Osteocyte (in vitro differentiated cells): Measurements from ENCODE around the gene HLA-DOB. TPM values are rescaled to one million over a fixed set of nuclear protein-coding genes. Genes with fewer than 3 reads are reported as not detected.

Source experiments
- DNase-seq: peaks from one replicate; pipeline ENCODE4 v3.0.0; 2021; ENCODE audit warnings: mixed read lengths; ENCODE audit not compliant: unreplicated experiment; ENCODE audit errors: extremely low spot score
- H3K27ac Mint-ChIP-seq: one replicate; pipeline ENCODE4 v1.8.0; 2021; ENCODE audit warnings: mild to moderate bottlenecking, mixed read lengths; ENCODE audit not compliant: unreplicated experiment
- H3K27me3 Mint-ChIP-seq: one replicate; pipeline ENCODE4 v1.8.0; 2021; ENCODE audit warnings: mixed read lengths; ENCODE audit not compliant: unreplicated experiment
- H3K36me3 Mint-ChIP-seq: one replicate; pipeline ENCODE4 v1.8.0; 2021; ENCODE audit warnings: mixed read lengths; ENCODE audit not compliant: unreplicated experiment
- H3K4me1 Mint-ChIP-seq: one replicate; pipeline ENCODE4 v1.8.0; 2021; ENCODE audit warnings: mixed read lengths; ENCODE audit not compliant: unreplicated experiment
- H3K4me3 Mint-ChIP-seq: one replicate; pipeline ENCODE4 v1.8.0; 2021; ENCODE audit warnings: mild to moderate bottlenecking, moderate library complexity, mixed read lengths; ENCODE audit not compliant: unreplicated experiment
- H3K9me3 Mint-ChIP-seq: one replicate; pipeline ENCODE4 v1.8.0; 2021; ENCODE audit warnings: mixed read lengths; ENCODE audit not compliant: unreplicated experiment
- total RNA-seq: library from RNA; stranded (reverse); gene quantifications from 2 replicates; pipeline ENCODE4 v1.2.1, GENCODE V29; 2021
- TF ChIP-seq, protein P1 (sequence below): fragments of 200-600 bp; sonication (generic); IDR thresholded peaks from 2 replicates; pipeline ENCODE4 v1.5.0; 2021; ENCODE audit warnings: antibody characterized with exemption, mild to moderate bottlenecking, moderate library complexity

HLA-DOB gene
- total RNA-seq, 1 donor from 2014 or later: 0.24 TPM

- TF ChIP-seq, protein P1, sequence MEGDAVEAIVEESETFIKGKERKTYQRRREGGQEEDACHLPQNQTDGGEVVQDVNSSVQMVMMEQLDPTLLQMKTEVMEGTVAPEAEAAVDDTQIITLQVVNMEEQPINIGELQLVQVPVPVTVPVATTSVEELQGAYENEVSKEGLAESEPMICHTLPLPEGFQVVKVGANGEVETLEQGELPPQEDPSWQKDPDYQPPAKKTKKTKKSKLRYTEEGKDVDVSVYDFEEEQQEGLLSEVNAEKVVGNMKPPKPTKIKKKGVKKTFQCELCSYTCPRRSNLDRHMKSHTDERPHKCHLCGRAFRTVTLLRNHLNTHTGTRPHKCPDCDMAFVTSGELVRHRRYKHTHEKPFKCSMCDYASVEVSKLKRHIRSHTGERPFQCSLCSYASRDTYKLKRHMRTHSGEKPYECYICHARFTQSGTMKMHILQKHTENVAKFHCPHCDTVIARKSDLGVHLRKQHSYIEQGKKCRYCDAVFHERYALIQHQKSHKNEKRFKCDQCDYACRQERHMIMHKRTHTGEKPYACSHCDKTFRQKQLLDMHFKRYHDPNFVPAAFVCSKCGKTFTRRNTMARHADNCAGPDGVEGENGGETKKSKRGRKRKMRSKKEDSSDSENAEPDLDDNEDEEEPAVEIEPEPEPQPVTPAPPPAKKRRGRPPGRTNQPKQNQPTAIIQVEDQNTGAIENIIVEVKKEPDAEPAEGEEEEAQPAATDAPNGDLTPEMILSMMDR: peak; percentile 97
- no peaks in the 10 kb centered on the region for H3K27me3 Mint-ChIP-seq
- peaks cover 23% of the 10 kb centered on the region for H3K4me1 Mint-ChIP-seq
- H3K9me3 Mint-ChIP-seq: no peaks in the 10 kb centered on the region
- peak; percentile 99 for DNase-seq
- H3K4me3 Mint-ChIP-seq: peak within 1 kb of the TSS; percentile 84
- H3K27ac Mint-ChIP-seq: peak within 1 kb of the TSS; percentile 89
- H3K36me3 Mint-ChIP-seq: peaks cover 36% of the 10 kb centered on the region
These were observed 21.5 kb upstream of the HLA-DOB start, which contains the start of gene TAP2 for GRCh38 chr6:32838114-32838958. TSS of gene TAP2 (minus strand) at chr6:32838739. CDS start at chr6:32838233, 506 bp downstream.

- H3K27me3 Mint-ChIP-seq: no peaks in the 10 kb centered on the region
- H3K27ac Mint-ChIP-seq: peak overlapping the region; percentile 89
- DNase-seq: no peak
- H3K4me1 Mint-ChIP-seq: peaks cover 17% of the 10 kb centered on the region
- H3K36me3 Mint-ChIP-seq: peaks cover 36% of the 10 kb centered on the region
- H3K9me3 Mint-ChIP-seq: no peaks in the 10 kb centered on the region
- H3K4me3 Mint-ChIP-seq: peak overlapping the region; percentile 84
- TF ChIP-seq, protein P1: no peak
These were observed 20.9 kb upstream of the HLA-DOB start for GRCh38 chr6:32837651-32838113.

- peak overlapping the region; percentile 84 for H3K4me3 Mint-ChIP-seq
- H3K27ac Mint-ChIP-seq: no peak overlapping the region
- H3K9me3 Mint-ChIP-seq: no peaks in the 10 kb centered on the region
- H3K27me3 Mint-ChIP-seq: no peaks in the 10 kb centered on the region
- no peak for DNase-seq
- H3K36me3 Mint-ChIP-seq: peaks cover 33% of the 10 kb centered on the region
- peaks cover 12% of the 10 kb centered on the region for H3K4me1 Mint-ChIP-seq
- TF ChIP-seq, protein P1: no peak
These were observed 20.1 kb upstream of the HLA-DOB start for GRCh38 chr6:32836873-32837272.

DNA sequence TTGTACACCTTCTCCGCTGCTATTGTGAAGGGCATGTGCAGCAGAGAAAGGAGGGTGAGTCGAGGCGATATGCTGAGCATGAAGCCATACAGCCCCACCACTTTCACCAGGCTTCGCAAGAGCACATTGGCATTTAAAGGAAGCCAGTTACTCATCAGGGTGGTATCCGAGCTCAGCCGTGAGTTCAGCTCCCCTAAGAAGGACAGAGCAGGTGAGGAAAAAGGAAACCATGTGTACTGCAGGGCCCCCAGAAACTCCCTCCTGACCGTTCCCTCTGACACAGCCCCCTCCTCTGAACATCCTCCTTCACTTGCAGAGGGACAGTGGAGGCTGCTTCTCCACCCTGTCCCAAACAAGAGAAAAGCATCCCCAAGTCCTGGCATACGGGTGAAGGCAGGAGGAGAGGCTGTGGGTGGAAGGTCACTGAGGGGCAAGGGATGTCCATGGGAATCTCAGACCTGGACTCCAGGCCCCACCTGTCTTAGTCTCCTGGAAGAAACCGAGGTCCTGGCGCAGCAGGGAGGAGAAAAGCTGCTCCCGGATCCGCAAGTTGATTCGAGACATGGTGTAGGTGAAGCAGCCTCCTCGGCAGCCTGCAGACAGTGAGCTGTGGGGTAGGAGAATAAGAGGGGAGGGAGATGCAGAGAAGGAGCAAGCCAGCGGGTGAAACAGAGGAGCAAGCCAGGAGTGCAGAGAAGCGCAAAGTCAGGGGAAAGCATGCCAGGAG lies 18.5 kb upstream of the HLA-DOB start:
- Mint-ChIP-seq H3K9me3 (no peaks in the 10 kb centered on the region), H3K4me1 (peaks cover 12% of the 10 kb centered on the region), H3K36me3 (peaks cover 28% of the 10 kb centered on the region), H3K27me3 (no peaks in the 10 kb centered on the region), H3K4me3 (no peak overlapping the region), H3K27ac (no peak overlapping the region)
- no peak for DNase-seq
- TF ChIP-seq, protein P1: no peak

DNA sequence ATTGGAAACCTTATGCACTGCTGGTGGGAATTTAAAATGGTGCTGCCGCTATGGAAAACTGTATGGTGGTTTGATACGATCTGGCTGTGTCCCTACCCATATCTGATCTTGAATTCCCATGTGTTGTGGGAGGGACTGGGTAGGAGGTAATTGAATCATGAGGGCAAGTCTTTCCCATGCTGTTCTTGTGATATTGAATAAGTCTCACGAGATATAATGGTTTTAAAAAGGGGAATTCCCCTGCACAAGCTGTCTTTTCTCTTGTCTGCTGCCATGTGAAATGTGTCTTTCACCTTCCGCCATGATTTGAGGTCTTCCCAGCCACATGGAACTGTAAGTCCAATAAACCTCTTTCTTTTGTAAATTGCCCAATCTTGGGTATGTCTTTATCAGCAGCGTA lies 16.9 kb upstream of the HLA-DOB start:
- Mint-ChIP-seq H3K4me3 (no peak overlapping the region), H3K4me1 (peaks cover 10% of the 10 kb centered on the region), H3K36me3 (peaks cover 29% of the 10 kb centered on the region), H3K9me3 (no peaks in the 10 kb centered on the region), H3K27me3 (no peaks in the 10 kb centered on the region), H3K27ac (no peak overlapping the region)
- TF ChIP-seq, protein P1: no peak
- DNase-seq: no peak
